BJ (cell line): ENCODE results near the gene POU2AF2. TPM values are rescaled to one million over a fixed set of nuclear protein-coding genes. Genes with fewer than 3 reads are reported as not detected.

ENCODE experiments used
- CTCF ChIA-PET: fragments of 350-600 bp; formaldehyde crosslinking; extraction: SDS; loops from one replicate; lab custom pipeline; 2021; ENCODE audit warnings: antibody characterized with exemption, inconsistent platforms; lab: Yijun Ruan, JAX
- POLR2A ChIA-PET: fragments of 300-600 bp; sonication (Branson Sonifier 250); formaldehyde crosslinking; extraction: SDS; loops from one replicate; lab custom pipeline; 2021; ENCODE audit warnings: antibody characterized with exemption; lab: Charles Lee
- DNase-seq: peaks from one replicate; pipeline ENCODE4 v3.0.0-alpha.2; 2011; ENCODE audit warnings: low read depth
- H3K27me3 ChIP-seq: 2 replicates; pipeline ENCODE4 v1.6.0; 2011; ENCODE audit warnings: low read length; ENCODE audit not compliant: control insufficient read depth, insufficient read depth
- H3K36me3 ChIP-seq: 2 replicates; pipeline ENCODE4 v1.5.1; 2011; ENCODE audit warnings: low read length; ENCODE audit not compliant: control insufficient read depth, insufficient read depth
- H3K4me3 ChIP-seq: 2 replicates; pipeline ENCODE4 v1.5.1; 2011; ENCODE audit warnings: low read depth, mild to moderate bottlenecking, control low read depth, low read length
- CTCF ChIP-seq: IDR thresholded peaks from 2 replicates; pipeline ENCODE4 v1.5.1; 2011; ENCODE audit warnings: low read depth, mild to moderate bottlenecking, control low read depth, inconsistent platforms, low read length, moderate library complexity; ENCODE audit not compliant: insufficient read depth
- polyA plus RNA-seq: library from polyadenylated mRNA; depleted of rRNA; stranded (reverse); fragments of >200 nt; gene quantifications from 2 replicates; pipeline ENCODE4 v1.2.3, GENCODE V29; 2011

Gene POU2AF2
- polyA plus RNA-seq, 1 experiment: not detected

- peaks cover 2% of the 10 kb centered on the region; the same call in 1 of the 2 replicates for H3K27me3 ChIP-seq
- TF ChIP-seq CTCF: no peak
- ChIA-PET POLR2A (no interaction called here), CTCF (interaction anchor here (0.8 to 3.5 kb wide), 2 partner anchors 283 to 768 kb away, joined by 3 to 33 read pairs; no protein-coding TSS in a partner anchor)
- no peak overlapping the region for H3K4me3 ChIP-seq
- no peak for DNase-seq
- no peaks in the 10 kb centered on the region for H3K36me3 ChIP-seq
Measured at GRCh38 chr11:111231836-111232235, 13.7 kb upstream of the POU2AF2 start.

DNA sequence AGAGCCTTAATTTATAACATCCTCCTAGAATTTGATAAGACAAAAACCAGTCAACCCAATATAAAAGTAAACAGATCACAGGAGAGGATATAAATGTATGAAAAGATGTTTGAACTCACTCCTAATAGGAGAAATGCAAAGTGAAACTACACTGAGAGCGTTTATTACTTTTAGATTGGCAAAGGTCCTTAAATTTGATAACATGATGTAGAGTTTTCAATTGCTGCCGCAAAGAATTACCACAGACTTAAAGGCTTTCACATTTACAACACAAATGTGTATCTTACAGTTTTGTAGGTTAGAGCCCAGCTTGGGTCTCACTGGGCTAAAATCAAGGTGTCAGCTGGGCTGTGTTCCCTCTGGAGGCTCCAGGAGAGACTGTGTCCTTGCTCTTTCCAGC is 9.1 kb upstream of the POU2AF2 start:
- ChIA-PET CTCF (no interaction called here), POLR2A (no interaction called here)
- Histone ChIP-seq H3K4me3 (no peak overlapping the region), H3K36me3 (no peaks in the 10 kb centered on the region), H3K27me3 (peaks cover 4% of the 10 kb centered on the region)
- DNase-seq: no peak
- TF ChIP-seq CTCF: no peak

GRCh38 chr11:111237926-111238325 is 7.6 kb upstream of the POU2AF2 start:
- DNase-seq: no peak
- no peaks in the 10 kb centered on the region for H3K36me3 ChIP-seq
- peaks cover 4% of the 10 kb centered on the region for H3K27me3 ChIP-seq
- ChIA-PET POLR2A (no interaction called here), CTCF (no interaction called here)
- TF ChIP-seq CTCF: no peak
- H3K4me3 ChIP-seq: no peak overlapping the region

DNA sequence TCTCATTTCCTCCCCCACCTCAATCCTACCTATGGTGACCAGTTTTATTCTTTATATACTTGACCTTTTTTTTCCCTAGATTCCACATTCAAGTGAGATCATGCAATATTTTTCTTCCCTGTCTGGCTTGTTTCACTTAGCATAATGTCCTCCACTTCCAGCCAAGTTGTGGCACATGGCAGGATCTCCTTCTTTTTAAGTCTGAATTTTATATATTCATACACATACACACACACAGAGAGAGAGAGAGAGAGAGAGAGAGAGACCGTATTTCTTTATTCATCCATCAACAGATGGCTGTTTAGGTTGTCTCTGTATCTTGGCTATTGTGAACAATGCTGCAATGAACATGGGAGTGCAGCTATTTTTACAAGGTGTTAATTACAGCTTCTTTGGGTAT is 1.4 kb downstream of the POU2AF2 start:
- ChIA-PET POLR2A (no interaction called here), CTCF (no interaction called here)
- no peak for TF ChIP-seq CTCF

GRCh38 chr11:111250936-111251335 is 5.4 kb downstream of the POU2AF2 start:
- Histone ChIP-seq H3K36me3 (no peaks in the 10 kb centered on the region), H3K4me3 (no peak overlapping the region), H3K27me3 (peaks cover 4% of the 10 kb centered on the region)
- ChIA-PET CTCF (no interaction called here), POLR2A (no interaction called here)
- DNase-seq: no peak
- TF ChIP-seq CTCF: no peak

More for the DNA sequence above, 1.4 kb downstream of the POU2AF2 start:
- H3K4me3 ChIP-seq: no peak overlapping the region
- peaks cover 4% of the 10 kb centered on the region for H3K27me3 ChIP-seq
- no peaks in the 10 kb centered on the region for H3K36me3 ChIP-seq
- DNase-seq: no peak
